HepG2 (cell line): ENCODE results near the gene C22orf15. TPM values are rescaled to one million over a fixed set of nuclear protein-coding genes. Genes with fewer than 3 reads are reported as not detected.
A peak's percentile ranks its signal among the peaks of the same experiment; 100 is the strongest.

ENCODE experiments used
- ARNTL ChIP-seq: sonication (generic); formaldehyde crosslinking; IDR thresholded peaks from 2 replicates; pipeline ENCODE4 v1.4.0; 2020; ENCODE audit warnings: mild to moderate bottlenecking, missing genetic modification reagents
- BRD4 ChIP-seq: sonication (generic); formaldehyde crosslinking; IDR thresholded peaks from 2 replicates; pipeline ENCODE4 v1.4.0; 2020; ENCODE audit warnings: missing genetic modification reagents
- CBX5 ChIP-seq: sonication (generic); formaldehyde crosslinking; IDR thresholded peaks from 2 replicates; pipeline ENCODE4 v1.4.0; 2020; ENCODE audit warnings: missing genetic modification reagents, borderline replicate concordance
- CHD4 ChIP-seq: fragments of 200-600 bp; sonication (generic); IDR thresholded peaks from 2 replicates; pipeline ENCODE4 v1.7.0; 2017; ENCODE audit warnings: mild to moderate bottlenecking, low read length, borderline replicate concordance
- DNMT3B ChIP-seq: conservative IDR thresholded peaks from 2 replicates; pipeline ENCODE4 v1.6.1; 2016; ENCODE audit warnings: missing biosample characterization, control low read depth
- HDAC2 ChIP-seq: sonication (generic); formaldehyde crosslinking; IDR thresholded peaks from 2 replicates; pipeline ENCODE4 v1.4.0; 2020; ENCODE audit warnings: missing genetic modification reagents
- NR2C2 ChIP-seq: sonication (generic); formaldehyde crosslinking; IDR thresholded peaks from 2 replicates; pipeline ENCODE4 v1.4.0; 2020; ENCODE audit warnings: missing genetic modification reagents, mild to moderate bottlenecking, moderate library complexity, borderline replicate concordance
- NR2F6 ChIP-seq, 2 experiments: IDR thresholded peaks; 2 replicates each; pipeline ENCODE4 v1.6.1; 2016; ENCODE audit warnings: antibody characterized with exemption in 1 of 2, mild to moderate bottlenecking in 1 of 2
- SPEN ChIP-seq: sonication (generic); formaldehyde crosslinking; IDR thresholded peaks from 2 replicates; pipeline ENCODE4 v1.5.1; 2020; ENCODE audit warnings: low read depth, mild to moderate bottlenecking, missing genetic modification reagents
- SSRP1 ChIP-seq: IDR thresholded peaks from 2 replicates; pipeline ENCODE4 v1.6.1; 2016; ENCODE audit warnings: control low read depth
- TAF15 ChIP-seq: fragments of 200-400 bp; formaldehyde crosslinking; IDR thresholded peaks from one replicate; pipeline ENCODE4 v1.6.1; 2018; ENCODE audit warnings: mild to moderate bottlenecking, low read depth, low read length; ENCODE audit not compliant: poor library complexity, severe bottlenecking
- U2AF1 ChIP-seq: fragments of 200-400 bp; formaldehyde crosslinking; optimal IDR thresholded peaks from 2 replicates; pipeline ENCODE3; 2017; ENCODE audit warnings: mild to moderate bottlenecking, low read depth, low read length
- WIZ ChIP-seq: sonication (generic); formaldehyde crosslinking; IDR thresholded peaks from 2 replicates; pipeline ENCODE4 v1.5.1; 2020; ENCODE audit warnings: mild to moderate bottlenecking, missing genetic modification reagents
- ZBTB8A ChIP-seq: sonication (generic); formaldehyde crosslinking; IDR thresholded peaks from 2 replicates; pipeline ENCODE4 v1.4.0; 2020; ENCODE audit warnings: mild to moderate bottlenecking, low read depth, missing genetic modification reagents, borderline replicate concordance
- ZNF138 ChIP-seq: sonication (generic); formaldehyde crosslinking; IDR thresholded peaks from 2 replicates; pipeline ENCODE4 v1.5.0; 2020; ENCODE audit warnings: mild to moderate bottlenecking, low read depth, missing genetic modification reagents
- ZNF280D ChIP-seq: sonication (generic); formaldehyde crosslinking; IDR thresholded peaks from 2 replicates; pipeline ENCODE4 v1.5.1; 2020; ENCODE audit warnings: mild to moderate bottlenecking, missing genetic modification reagents
- ZNF383 ChIP-seq: sonication (generic); formaldehyde crosslinking; IDR thresholded peaks from 2 replicates; pipeline ENCODE4 v1.4.0; 2020; ENCODE audit warnings: missing genetic modification reagents, mild to moderate bottlenecking, borderline replicate concordance
- ZNF562 ChIP-seq: sonication (generic); formaldehyde crosslinking; IDR thresholded peaks from 2 replicates; pipeline ENCODE4 v1.8.0; 2022; ENCODE audit warnings: missing genetic modification reagents, borderline replicate concordance
- ZNF563 ChIP-seq: sonication (generic); formaldehyde crosslinking; IDR thresholded peaks from 2 replicates; pipeline ENCODE4 v1.8.0; 2022; ENCODE audit warnings: mild to moderate bottlenecking, moderate library complexity, missing genetic modification reagents
- ZNF569 ChIP-seq: sonication (generic); formaldehyde crosslinking; IDR thresholded peaks from 2 replicates; pipeline ENCODE4 v1.5.0; 2020; ENCODE audit warnings: mild to moderate bottlenecking, missing genetic modification reagents, moderate library complexity, borderline replicate concordance
- ZNF678 ChIP-seq: sonication (generic); formaldehyde crosslinking; IDR thresholded peaks from 2 replicates; pipeline ENCODE4 v1.4.0; 2020; ENCODE audit warnings: mild to moderate bottlenecking, missing genetic modification reagents
- ZNF766 ChIP-seq: sonication (generic); formaldehyde crosslinking; IDR thresholded peaks from 2 replicates; pipeline ENCODE4 v1.5.0; 2020; ENCODE audit warnings: missing genetic modification reagents, borderline replicate concordance
- ZNF775 ChIP-seq: sonication (generic); formaldehyde crosslinking; IDR thresholded peaks from 2 replicates; pipeline ENCODE4 v1.4.0; 2020; ENCODE audit warnings: missing genetic modification reagents, mild to moderate bottlenecking, moderate library complexity, borderline replicate concordance
- polyA plus RNA-seq, 8 experiments: library from polyadenylated mRNA; depleted of rRNA in 3 of 8; stranded (reverse) in 7 of 8; unstranded in 1 of 8; fragments of >200 nt; fragmentation: Illumina TruSeq in 4 of 8; extraction: Trizol in 4 of 8; gene quantifications; 2 replicates each; pipeline versions ENCODE4 v1.2.1 to v1.2.3, GENCODE V29; 2011 to 2016; ENCODE audit warnings: low read depth in 4 of 8, missing spikeins in 1 of 8, mixed read lengths in 1 of 8; ENCODE audit not compliant: insufficient read depth in 1 of 8
- total RNA-seq, 5 experiments: library from RNA; depleted of rRNA; stranded (reverse); fragments of >200 nt; fragmentation: Illumina TruSeq; extraction: Trizol; gene quantifications; 2 replicates each; pipeline ENCODE4 v1.2.3, GENCODE V29; 2016; ENCODE audit warnings: low read depth in 1 of 5
- TF ChIP-seq, protein P1 (sequence below): sonication (generic); formaldehyde crosslinking; IDR thresholded peaks from 2 replicates; pipeline ENCODE4 v1.5.0; 2020; ENCODE audit warnings: missing genetic modification reagents, mild to moderate bottlenecking, borderline replicate concordance
- TF ChIP-seq, protein P2 (sequence below): IDR thresholded peaks from 2 replicates; pipeline ENCODE4 v1.6.1; 2016; ENCODE audit warnings: mild to moderate bottlenecking

C22orf15 gene
- total and polyA plus RNA-seq, 2 of the 13 experiments (the other 11 are each of a cell fraction or from before 2014, with no cell fraction given) = not detected

DNA sequence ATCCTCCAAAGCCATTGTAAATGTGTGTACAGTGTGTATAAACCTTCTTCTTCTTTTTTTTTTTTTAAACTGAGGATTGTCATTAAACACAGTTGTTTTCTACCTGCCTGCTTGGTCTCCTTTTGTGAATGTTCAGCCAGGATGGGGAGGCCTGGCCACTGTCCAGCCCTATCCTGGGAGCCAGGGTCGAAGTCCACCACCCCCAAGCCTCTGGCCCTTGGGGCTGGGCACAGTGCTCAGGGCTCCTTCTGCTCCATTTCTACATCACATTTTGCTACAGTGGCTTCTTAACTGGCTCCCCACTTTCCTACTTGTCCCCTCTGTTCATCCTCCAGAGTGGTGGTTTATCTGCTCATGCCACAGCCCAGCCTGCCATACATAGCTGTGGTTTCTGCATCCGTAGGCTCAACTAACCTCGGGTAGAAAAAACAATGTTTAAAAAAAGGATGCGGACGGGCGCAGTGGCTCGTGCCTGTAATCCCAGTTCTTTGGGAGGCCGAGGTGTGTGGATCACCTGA is 21.5 kb downstream of the C22orf15 start (continued):
- TF ChIP-seq, protein P1, sequence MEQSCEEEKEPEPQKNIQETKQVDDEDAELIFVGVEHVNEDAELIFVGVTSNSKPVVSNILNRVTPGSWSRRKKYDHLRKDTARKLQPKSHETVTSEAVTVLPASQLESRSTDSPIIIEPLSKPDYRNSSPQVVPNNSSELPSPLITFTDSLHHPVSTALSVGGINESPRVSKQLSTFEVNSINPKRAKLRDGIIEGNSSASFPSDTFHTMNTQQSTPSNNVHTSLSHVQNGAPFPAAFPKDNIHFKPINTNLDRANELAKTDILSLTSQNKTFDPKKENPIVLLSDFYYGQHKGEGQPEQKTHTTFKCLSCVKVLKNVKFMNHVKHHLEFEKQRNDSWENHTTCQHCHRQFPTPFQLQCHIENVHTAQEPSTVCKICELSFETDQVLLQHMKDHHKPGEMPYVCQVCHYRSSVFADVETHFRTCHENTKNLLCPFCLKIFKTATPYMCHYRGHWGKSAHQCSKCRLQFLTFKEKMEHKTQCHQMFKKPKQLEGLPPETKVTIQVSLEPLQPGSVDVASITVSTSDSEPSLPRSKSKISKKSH (CRISPR knock-in tag) = no peak
- no peak for TF ChIP-seq ARNTL (CRISPR knock-in tag)
- TF ChIP-seq U2AF1 = no peak
- TF ChIP-seq DNMT3B (CRISPR knock-in tag) = no peak
- no peak for TF ChIP-seq ZNF563 (CRISPR knock-in tag)
- TF ChIP-seq CBX5 (CRISPR knock-in tag) = peak; percentile 34; the same call in 1 of the 2 replicates
- TF ChIP-seq TAF15 = no peak
- no peak for TF ChIP-seq NR2C2 (CRISPR knock-in tag)
- TF ChIP-seq WIZ (CRISPR knock-in tag) = no peak
- no peak for TF ChIP-seq ZNF562 (CRISPR knock-in tag)
- no peak for TF ChIP-seq SPEN (CRISPR knock-in tag)
- TF ChIP-seq NR2F6 (IDR thresholded peaks at IDR 0.05) = no peak; the same call in 1 of the 2 replicates
- no peak for TF ChIP-seq NR2F6 (CRISPR knock-in tag; IDR thresholded peaks at IDR 0.05)
- no peak for TF ChIP-seq ZNF775
- TF ChIP-seq ZNF678 (CRISPR knock-in tag) = no peak
- TF ChIP-seq CHD4 = 0 out of 2 replicates have a peak, but pooled peaks have one; percentile 52
- TF ChIP-seq ZNF766 (CRISPR knock-in tag) = no peak
- no peak for TF ChIP-seq BRD4 (CRISPR knock-in tag)
- no peak for TF ChIP-seq ZNF138
- TF ChIP-seq, protein P2, sequence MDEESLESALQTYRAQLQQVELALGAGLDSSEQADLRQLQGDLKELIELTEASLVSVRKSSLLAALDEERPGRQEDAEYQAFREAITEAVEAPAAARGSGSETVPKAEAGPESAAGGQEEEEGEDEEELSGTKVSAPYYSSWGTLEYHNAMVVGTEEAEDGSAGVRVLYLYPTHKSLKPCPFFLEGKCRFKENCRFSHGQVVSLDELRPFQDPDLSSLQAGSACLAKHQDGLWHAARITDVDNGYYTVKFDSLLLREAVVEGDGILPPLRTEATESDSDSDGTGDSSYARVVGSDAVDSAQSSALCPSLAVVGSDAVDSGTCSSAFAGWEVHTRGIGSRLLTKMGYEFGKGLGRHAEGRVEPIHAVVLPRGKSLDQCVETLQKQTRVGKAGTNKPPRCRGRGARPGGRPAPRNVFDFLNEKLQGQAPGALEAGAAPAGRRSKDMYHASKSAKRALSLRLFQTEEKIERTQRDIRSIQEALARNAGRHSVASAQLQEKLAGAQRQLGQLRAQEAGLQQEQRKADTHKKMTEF = 0 out of 2 replicates have a peak, but pooled peaks have one; percentile 45
- TF ChIP-seq SSRP1 (CRISPR knock-in tag) = no peak
- TF ChIP-seq HDAC2 = peak; percentile 39; the same call in 1 of the 2 replicates
- TF ChIP-seq ZNF280D (CRISPR knock-in tag) = no peak; the same call in 1 of the 2 replicates
- TF ChIP-seq ZNF569 (CRISPR knock-in tag) = no peak
- TF ChIP-seq ZBTB8A (CRISPR knock-in tag) = no peak
- TF ChIP-seq ZNF383 (CRISPR knock-in tag) = no peak
